ENCODE data around the gene APOL6. TPM values are rescaled to one million over a fixed set of nuclear protein-coding genes. Genes with fewer than 3 reads are reported as not detected.
"Not testable (repeated sequence)": the region's sequence is repeated elsewhere in the genome, so short reads cannot be mapped to it uniquely, and the experiment has no call there.

APOL6 gene
- total RNA-seq, 1 donor from 2014 or later: 5.2 TPM

GRCh38 chr22:35684270-35684700 lies 36.0 kb downstream of the APOL6 start:
- no peak overlapping the region for H3K4me3 ChIP-seq (ENCODE audit: low read length in 3 of 3)
- peak overlapping the region; percentile 90 for H3K27ac ChIP-seq (ENCODE audit: low read depth, low read length)
- peak overlapping the region in 2 of 3 donors; percentile 18 to 33 for H3K9ac ChIP-seq (ENCODE audit: low read depth in 1 of 3, low read length in 3 of 3)
- peaks cover 0 to 5% (median 0%) of the 10 kb centered on the region in 3 donors for H3K9me3 ChIP-seq (ENCODE audit: control insufficient read depth in 3 of 3, low read length in 3 of 3)
- peaks cover 0 to 3% (median 0%) of the 10 kb centered on the region in 3 donors for H3K36me3 ChIP-seq (ENCODE audit: control insufficient read depth in 3 of 3, insufficient read depth in 3 of 3, low read length in 3 of 3)
- peaks cover 16 to 24% (median 22%) of the 10 kb centered on the region in 3 donors for H3K4me1 ChIP-seq (ENCODE audit: control insufficient read depth in 3 of 3, insufficient read depth in 3 of 3, low read length in 3 of 3)
- no peaks in the 10 kb centered on the region for H3K27me3 ChIP-seq (ENCODE audit: control insufficient read depth in 3 of 3, insufficient read depth in 3 of 3, low read length in 3 of 3)

GRCh38 chr22:35684732-35685131 lies 36.5 kb downstream of the APOL6 start:
- Histone ChIP-seq H3K36me3 (ENCODE audit: control insufficient read depth in 3 of 3, insufficient read depth in 3 of 3, low read length in 3 of 3) (peaks cover 0 to 3% (median 0%) of the 10 kb centered on the region in 3 donors), H3K9ac (ENCODE audit: low read depth in 1 of 3, low read length in 3 of 3) (no peak overlapping the region), H3K27me3 (ENCODE audit: control insufficient read depth in 3 of 3, insufficient read depth in 3 of 3, low read length in 3 of 3) (no peaks in the 10 kb centered on the region), H3K27ac (ENCODE audit: low read depth, low read length) (peak overlapping the region; percentile 90), H3K9me3 (ENCODE audit: control insufficient read depth in 3 of 3, low read length in 3 of 3) (peaks cover 0 to 5% (median 0%) of the 10 kb centered on the region in 3 donors), H3K4me3 (ENCODE audit: low read length in 3 of 3) (no peak overlapping the region), H3K4me1 (ENCODE audit: control insufficient read depth in 3 of 3, insufficient read depth in 3 of 3, low read length in 3 of 3) (peaks cover 16 to 24% (median 22%) of the 10 kb centered on the region in 3 donors)

- Histone ChIP-seq H3K27ac (ENCODE audit: low read depth, low read length) (peak overlapping the region; percentile 90), H3K27me3 (ENCODE audit: control insufficient read depth in 3 of 3, insufficient read depth in 3 of 3, low read length in 3 of 3) (no peaks in the 10 kb centered on the region), H3K36me3 (ENCODE audit: control insufficient read depth in 3 of 3, insufficient read depth in 3 of 3, low read length in 3 of 3) (peaks cover 0 to 3% (median 0%) of the 10 kb centered on the region in 3 donors), H3K4me1 (ENCODE audit: control insufficient read depth in 3 of 3, insufficient read depth in 3 of 3, low read length in 3 of 3) (peaks cover 16 to 24% (median 22%) of the 10 kb centered on the region in 3 donors), H3K9me3 (ENCODE audit: control insufficient read depth in 3 of 3, low read length in 3 of 3) (peaks cover 0 to 5% (median 0%) of the 10 kb centered on the region in 3 donors), H3K9ac (ENCODE audit: low read depth in 1 of 3, low read length in 3 of 3) (peak overlapping the region in 2 of 3 donors; percentile 60 to 86), H3K4me3 (ENCODE audit: low read length in 3 of 3) (peak overlapping the region in 2 of 3 donors; percentile 44 to 76)
Observed at GRCh38 chr22:35685731-35686130, 37.5 kb downstream of the APOL6 start.

- Histone ChIP-seq H3K4me1 (ENCODE audit: control insufficient read depth in 3 of 3, insufficient read depth in 3 of 3, low read length in 3 of 3) (peaks cover 16 to 24% (median 22%) of the 10 kb centered on the region in 3 donors), H3K27ac (ENCODE audit: low read depth, low read length) (peak overlapping the region; percentile 90), H3K9me3 (ENCODE audit: control insufficient read depth in 3 of 3, low read length in 3 of 3) (peaks cover 0 to 5% (median 0%) of the 10 kb centered on the region in 3 donors), H3K9ac (ENCODE audit: low read depth in 1 of 3, low read length in 3 of 3) (peak overlapping the region in 2 of 3 donors; percentile 60 to 86), H3K36me3 (ENCODE audit: control insufficient read depth in 3 of 3, insufficient read depth in 3 of 3, low read length in 3 of 3) (peaks cover 0 to 3% (median 0%) of the 10 kb centered on the region in 3 donors), H3K4me3 (ENCODE audit: low read length in 3 of 3) (peak overlapping the region in 2 of 3 donors; percentile 44 to 76), H3K27me3 (ENCODE audit: control insufficient read depth in 3 of 3, insufficient read depth in 3 of 3, low read length in 3 of 3) (no peaks in the 10 kb centered on the region)
Observed at GRCh38 chr22:35686298-35686697, 38.1 kb downstream of the APOL6 start.

GRCh38 chr22:35687461-35687860 lies 39.2 kb downstream of the APOL6 start:
- Histone ChIP-seq H3K4me1 (ENCODE audit: control insufficient read depth in 3 of 3, insufficient read depth in 3 of 3, low read length in 3 of 3) (peaks cover 16 to 24% (median 22%) of the 10 kb centered on the region in 3 donors), H3K9me3 (ENCODE audit: control insufficient read depth in 3 of 3, low read length in 3 of 3) (no peaks in the 10 kb centered on the region), H3K9ac (ENCODE audit: low read depth in 1 of 3, low read length in 3 of 3) (no peak overlapping the region), H3K27ac (ENCODE audit: low read depth, low read length) (no peak overlapping the region), H3K27me3 (ENCODE audit: control insufficient read depth in 3 of 3, insufficient read depth in 3 of 3, low read length in 3 of 3) (no peaks in the 10 kb centered on the region), H3K36me3 (ENCODE audit: control insufficient read depth in 3 of 3, insufficient read depth in 3 of 3, low read length in 3 of 3) (peaks cover 0 to 3% (median 0%) of the 10 kb centered on the region in 3 donors), H3K4me3 (ENCODE audit: low read length in 3 of 3) (peak overlapping the region in 1 of 3 donors; percentile 4)

- peaks cover 9 to 18% (median 16%) of the 10 kb centered on the region in 3 donors for H3K4me1 ChIP-seq (ENCODE audit: control insufficient read depth in 3 of 3, insufficient read depth in 3 of 3, low read length in 3 of 3)
- H3K27ac ChIP-seq (ENCODE audit: low read depth, low read length): no peak overlapping the region
- no peak overlapping the region for H3K9ac ChIP-seq (ENCODE audit: low read depth in 1 of 3, low read length in 3 of 3)
- no peaks in the 10 kb centered on the region for H3K27me3 ChIP-seq (ENCODE audit: control insufficient read depth in 3 of 3, insufficient read depth in 3 of 3, low read length in 3 of 3)
- H3K9me3 ChIP-seq (ENCODE audit: control insufficient read depth in 3 of 3, low read length in 3 of 3): no peaks in the 10 kb centered on the region
- no peak overlapping the region for H3K4me3 ChIP-seq (ENCODE audit: low read length in 3 of 3)
- peaks cover 0 to 3% (median 0%) of the 10 kb centered on the region in 3 donors for H3K36me3 ChIP-seq (ENCODE audit: control insufficient read depth in 3 of 3, insufficient read depth in 3 of 3, low read length in 3 of 3)
Observed at GRCh38 chr22:35688913-35689675, 40.8 kb downstream of the APOL6 start.

- H3K4me1 ChIP-seq (ENCODE audit: control insufficient read depth in 3 of 3, insufficient read depth in 3 of 3, low read length in 3 of 3): peaks cover 7 to 10% (median 7%) of the 10 kb centered on the region in 3 donors
- H3K9me3 ChIP-seq (ENCODE audit: control insufficient read depth in 3 of 3, low read length in 3 of 3): no peaks in the 10 kb centered on the region
- H3K4me3 ChIP-seq (ENCODE audit: low read length in 3 of 3): no peak overlapping the region
- peaks cover 0 to 3% (median 0%) of the 10 kb centered on the region in 3 donors for H3K36me3 ChIP-seq (ENCODE audit: control insufficient read depth in 3 of 3, insufficient read depth in 3 of 3, low read length in 3 of 3)
- no peak overlapping the region for H3K9ac ChIP-seq (ENCODE audit: low read depth in 1 of 3, low read length in 3 of 3)
- H3K27me3 ChIP-seq (ENCODE audit: control insufficient read depth in 3 of 3, insufficient read depth in 3 of 3, low read length in 3 of 3): no peaks in the 10 kb centered on the region
- no peak overlapping the region for H3K27ac ChIP-seq (ENCODE audit: low read depth, low read length)
Observed at GRCh38 chr22:35690001-35690400, 41.8 kb downstream of the APOL6 start.

- Histone ChIP-seq H3K27me3 (ENCODE audit: control insufficient read depth in 3 of 3, insufficient read depth in 3 of 3, low read length in 3 of 3) (no peaks in the 10 kb centered on the region), H3K4me1 (ENCODE audit: control insufficient read depth in 3 of 3, insufficient read depth in 3 of 3, low read length in 3 of 3) (no peaks in the 10 kb centered on the region), H3K36me3 (ENCODE audit: control insufficient read depth in 3 of 3, insufficient read depth in 3 of 3, low read length in 3 of 3) (no peaks in the 10 kb centered on the region), H3K9ac (ENCODE audit: low read depth in 1 of 3, low read length in 3 of 3) (no peak overlapping the region), H3K4me3 (ENCODE audit: low read length in 3 of 3) (no peak overlapping the region), H3K27ac (ENCODE audit: low read depth, low read length) (no peak overlapping the region), H3K9me3 (ENCODE audit: control insufficient read depth in 3 of 3, low read length in 3 of 3) (no peaks in the 10 kb centered on the region)
Observed at GRCh38 chr22:35695202-35695601, 47.0 kb downstream of the APOL6 start.

GRCh38 chr22:35697142-35697541 lies 48.9 kb downstream of the APOL6 start:
- H3K27ac ChIP-seq (ENCODE audit: low read depth, low read length): no peak overlapping the region
- H3K27me3 ChIP-seq (ENCODE audit: control insufficient read depth in 3 of 3, insufficient read depth in 3 of 3, low read length in 3 of 3): no peaks in the 10 kb centered on the region
- H3K4me3 ChIP-seq (ENCODE audit: low read length in 3 of 3): no peak overlapping the region
- no peak overlapping the region for H3K9ac ChIP-seq (ENCODE audit: low read depth in 1 of 3, low read length in 3 of 3)
- H3K9me3 ChIP-seq (ENCODE audit: control insufficient read depth in 3 of 3, low read length in 3 of 3): no peaks in the 10 kb centered on the region
- H3K36me3 ChIP-seq (ENCODE audit: control insufficient read depth in 3 of 3, insufficient read depth in 3 of 3, low read length in 3 of 3): no peaks in the 10 kb centered on the region
- no peaks in the 10 kb centered on the region for H3K4me1 ChIP-seq (ENCODE audit: control insufficient read depth in 3 of 3, insufficient read depth in 3 of 3, low read length in 3 of 3)

GRCh38 chr22:35699852-35700251 lies 51.6 kb downstream of the APOL6 start:
- H3K4me3 ChIP-seq (ENCODE audit: low read length in 3 of 3); H3K27me3 ChIP-seq (ENCODE audit: control insufficient read depth in 3 of 3, insufficient read depth in 3 of 3, low read length in 3 of 3); H3K9ac ChIP-seq (ENCODE audit: low read depth in 1 of 3, low read length in 3 of 3); H3K4me1 ChIP-seq (ENCODE audit: control insufficient read depth in 3 of 3, insufficient read depth in 3 of 3, low read length in 3 of 3); H3K9me3 ChIP-seq (ENCODE audit: control insufficient read depth in 3 of 3, low read length in 3 of 3); H3K27ac ChIP-seq (ENCODE audit: low read depth, low read length); H3K36me3 ChIP-seq (ENCODE audit: control insufficient read depth in 3 of 3, insufficient read depth in 3 of 3, low read length in 3 of 3): not testable (repeated sequence)
